DOHH2 (cell line): ENCODE data around the gene PALLD.

Source experiments
- H3F3A ChIP-seq: fragments of 200-600 bp; sonication (generic), shearing (Covaris generic); 2 replicates; pipeline ENCODE4 v1.6.0; 2016; ENCODE audit warnings: antibody characterized with exemption, mild to moderate bottlenecking; ENCODE audit not compliant: control insufficient read depth, insufficient read depth
- H3K27ac ChIP-seq: fragments of 200-600 bp; sonication (generic); 2 replicates; pipeline ENCODE4 v1.5.1; 2014; ENCODE audit warnings: low read depth, mild to moderate bottlenecking, low read length, moderate library complexity
- H3K27me3 ChIP-seq: fragments of 200-600 bp; sonication (generic); 2 replicates; pipeline ENCODE4 v1.6.1; 2014; ENCODE audit warnings: mild to moderate bottlenecking, low read length, mixed read lengths; ENCODE audit not compliant: control insufficient read depth
- H3K36me3 ChIP-seq: fragments of 200-600 bp; sonication (generic); 2 replicates; pipeline ENCODE4 v1.6.1; 2014; ENCODE audit warnings: mild to moderate bottlenecking, low read length, moderate library complexity, mixed read lengths; ENCODE audit not compliant: control insufficient read depth
- H3K4me1 ChIP-seq: fragments of 200-600 bp; sonication (generic); 2 replicates; pipeline ENCODE4 v1.6.1; 2014; ENCODE audit warnings: mild to moderate bottlenecking, low read length, mixed read lengths; ENCODE audit not compliant: control insufficient read depth
- H3K4me2 ChIP-seq: fragments of 200-600 bp; sonication (generic); 2 replicates; pipeline ENCODE4 v1.6.0; 2014; ENCODE audit warnings: mild to moderate bottlenecking, low read length, moderate library complexity
- H3K4me3 ChIP-seq: fragments of 200-600 bp; sonication (generic); 2 replicates; pipeline ENCODE4 v1.5.1; 2014; ENCODE audit warnings: mild to moderate bottlenecking, low read length, mixed read lengths
- H3K79me2 ChIP-seq: fragments of 200-600 bp; sonication (generic); 2 replicates; pipeline ENCODE4 v1.6.1; 2014; ENCODE audit warnings: mild to moderate bottlenecking, low read length, mixed read lengths; ENCODE audit not compliant: control insufficient read depth
- H3K9me2 ChIP-seq: fragments of 200-600 bp; sonication (generic); replicated peaks from 2 replicates; pipeline ENCODE4 v1.6.1; 2014; ENCODE audit warnings: mild to moderate bottlenecking, low read length, mixed read lengths; ENCODE audit not compliant: control insufficient read depth
- H3K9me3 ChIP-seq: fragments of 200-600 bp; sonication (generic); 2 replicates; pipeline ENCODE4 v1.6.1; 2014; ENCODE audit warnings: antibody characterized with exemption, low read length, mixed read lengths; ENCODE audit not compliant: control insufficient read depth, insufficient read depth
- H4K20me1 ChIP-seq: fragments of 200-600 bp; sonication (generic); 2 replicates; pipeline ENCODE4 v1.6.0; 2014; ENCODE audit warnings: low read depth, mild to moderate bottlenecking, antibody characterized with exemption, low read length, moderate library complexity; ENCODE audit not compliant: control insufficient read depth, insufficient read depth
- CTCF ChIP-seq: fragments of 200-600 bp; sonication (generic); IDR thresholded peaks from one replicate; pipeline ENCODE4 v1.5.1; 2014; ENCODE audit warnings: antibody characterized with exemption, mild to moderate bottlenecking, low read depth, low read length; ENCODE audit not compliant: poor library complexity, severe bottlenecking
- EZH2phosphoT487 ChIP-seq: fragments of 200-600 bp; sonication (generic); IDR thresholded peaks from 2 replicates; pipeline ENCODE4 v1.6.1; 2017; ENCODE audit warnings: borderline replicate concordance, mild to moderate bottlenecking, antibody characterized with exemption, low read length, moderate library complexity, mixed read lengths

PALLD gene

GRCh38 chr4:168866635-168867034 is 369.8 kb downstream of the PALLD start:
- Histone ChIP-seq H3K79me2 (no peaks in the 10 kb centered on the region), H3K27ac (no peak overlapping the region), H3K27me3 (0 out of 2 replicates have a peak, but pooled peaks cover 9% of the 10 kb centered on the region), H3K9me2 (no peaks in the 10 kb centered on the region), H3K4me1 (no peaks in the 10 kb centered on the region), H3K4me2 (no peak overlapping the region), H3K9me3 (no peaks in the 10 kb centered on the region), H3K36me3 (no peaks in the 10 kb centered on the region), H3F3A (no peaks in the 10 kb centered on the region), H4K20me1 (no peaks in the 10 kb centered on the region), H3K4me3 (no peak overlapping the region)
- no peak for TF ChIP-seq EZH2phosphoT487
- TF ChIP-seq CTCF, result no peak

- H3F3A ChIP-seq, result no peaks in the 10 kb centered on the region
- peaks cover 8% of the 10 kb centered on the region; the same call in 1 of the 2 replicates for H3K27me3 ChIP-seq
- TF ChIP-seq EZH2phosphoT487 (no peak), CTCF (no peak)
- no peaks in the 10 kb centered on the region for H3K36me3 ChIP-seq
- H3K4me3 ChIP-seq, result no peak overlapping the region
- no peaks in the 10 kb centered on the region for H3K9me2 ChIP-seq
- H3K27ac ChIP-seq, result no peak overlapping the region
- H3K9me3 ChIP-seq, result no peaks in the 10 kb centered on the region
- no peak overlapping the region for H3K4me2 ChIP-seq
- H4K20me1 ChIP-seq, result no peaks in the 10 kb centered on the region
- no peaks in the 10 kb centered on the region for H3K79me2 ChIP-seq
- H3K4me1 ChIP-seq, result no peaks in the 10 kb centered on the region
Observed at GRCh38 chr4:168867128-168867527, 370.3 kb downstream of the PALLD start.

- Histone ChIP-seq H3K27ac (no peak overlapping the region), H3K4me2 (no peak overlapping the region), H3K9me3 (no peaks in the 10 kb centered on the region), H3K79me2 (no peaks in the 10 kb centered on the region), H3K4me3 (no peak overlapping the region), H3K9me2 (no peaks in the 10 kb centered on the region), H3K36me3 (no peaks in the 10 kb centered on the region), H4K20me1 (no peaks in the 10 kb centered on the region), H3F3A (no peaks in the 10 kb centered on the region), H3K27me3 (peaks cover 8% of the 10 kb centered on the region; the same call in 1 of the 2 replicates), H3K4me1 (no peaks in the 10 kb centered on the region)
- TF ChIP-seq CTCF (no peak), EZH2phosphoT487 (no peak)
Observed at GRCh38 chr4:168868044-168868781, 371.4 kb downstream of the PALLD start.
